ENCODE data around the gene RYR1.

DNA sequence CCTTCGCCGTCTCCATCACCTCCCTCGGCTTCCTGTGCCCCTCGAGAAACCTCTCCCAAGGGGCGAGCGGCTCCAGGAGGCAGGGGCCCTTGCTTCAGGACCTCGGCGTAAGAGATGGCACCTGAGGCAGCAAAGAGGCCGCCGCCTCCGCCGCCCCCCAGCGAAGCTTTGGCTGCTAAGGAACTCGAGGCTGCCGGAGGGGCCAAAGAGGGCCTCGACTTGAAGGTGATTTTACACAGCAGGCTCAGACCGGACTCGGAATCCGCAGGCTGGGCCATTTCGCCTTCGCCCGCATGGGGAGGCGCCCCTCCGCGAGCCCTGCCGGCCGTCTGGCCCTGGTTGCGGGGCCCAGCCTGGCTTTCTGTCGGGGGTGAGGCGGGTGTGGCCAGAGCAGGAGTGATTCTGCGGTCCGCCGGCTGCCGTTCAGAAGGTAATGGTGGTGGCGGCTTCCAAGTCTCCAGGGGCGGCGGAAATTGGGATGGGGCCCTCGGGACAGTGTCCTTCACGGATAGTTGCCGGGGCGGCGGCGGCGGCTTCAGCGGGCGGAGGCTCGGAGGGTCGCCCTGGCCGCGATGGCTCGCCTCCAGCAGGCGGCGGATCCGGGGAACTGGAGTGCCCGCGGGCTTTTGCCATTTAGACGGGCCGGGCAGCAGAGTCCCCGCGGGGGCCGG is 47.1 kb upstream of the RYR1 start:
- TF ChIP-seq CTCF (conservative IDR thresholded peaks at IDR 0.05) (no peak), ZFX (IDR thresholded peaks at IDR 0.05) (no peak)

All from C4-2B (cell line).